Endothelial cell of umbilical vein (primary cell): ENCODE measurements around the gene USH2A.

Source experiments
- GATA2 ChIP-seq: IDR thresholded peaks from 2 replicates; pipeline ENCODE4 v1.7.0; 2011; ENCODE audit warnings: low read depth, mild to moderate bottlenecking, moderate library complexity, mixed read lengths, low read length; ENCODE audit not compliant: insufficient read length, insufficient read depth
- POLR2AphosphoS5 ChIP-seq: IDR thresholded peaks from 2 replicates; pipeline ENCODE4 v1.6.1; 2012; ENCODE audit warnings: low read depth, mild to moderate bottlenecking, control low read depth, low read length, moderate library complexity; ENCODE audit not compliant: insufficient read depth
- TF ChIP-seq, protein P1 (sequence below), 2 donors: IDR thresholded peaks; 1 replicate in 1 of 2; 2 replicates in 1 of 2; pipeline ENCODE4 v1.5.1; 2011; ENCODE audit warnings: low read length in 2 of 2, mild to moderate bottlenecking in 2 of 2, moderate library complexity in 2 of 2, control low read depth in 1 of 2, inconsistent platforms in 1 of 2, low read depth in 1 of 2; ENCODE audit not compliant: insufficient read depth in 1 of 2; ENCODE audit errors: extremely low read depth in 1 of 2

- TF ChIP-seq, protein P1, sequence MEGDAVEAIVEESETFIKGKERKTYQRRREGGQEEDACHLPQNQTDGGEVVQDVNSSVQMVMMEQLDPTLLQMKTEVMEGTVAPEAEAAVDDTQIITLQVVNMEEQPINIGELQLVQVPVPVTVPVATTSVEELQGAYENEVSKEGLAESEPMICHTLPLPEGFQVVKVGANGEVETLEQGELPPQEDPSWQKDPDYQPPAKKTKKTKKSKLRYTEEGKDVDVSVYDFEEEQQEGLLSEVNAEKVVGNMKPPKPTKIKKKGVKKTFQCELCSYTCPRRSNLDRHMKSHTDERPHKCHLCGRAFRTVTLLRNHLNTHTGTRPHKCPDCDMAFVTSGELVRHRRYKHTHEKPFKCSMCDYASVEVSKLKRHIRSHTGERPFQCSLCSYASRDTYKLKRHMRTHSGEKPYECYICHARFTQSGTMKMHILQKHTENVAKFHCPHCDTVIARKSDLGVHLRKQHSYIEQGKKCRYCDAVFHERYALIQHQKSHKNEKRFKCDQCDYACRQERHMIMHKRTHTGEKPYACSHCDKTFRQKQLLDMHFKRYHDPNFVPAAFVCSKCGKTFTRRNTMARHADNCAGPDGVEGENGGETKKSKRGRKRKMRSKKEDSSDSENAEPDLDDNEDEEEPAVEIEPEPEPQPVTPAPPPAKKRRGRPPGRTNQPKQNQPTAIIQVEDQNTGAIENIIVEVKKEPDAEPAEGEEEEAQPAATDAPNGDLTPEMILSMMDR (IDR thresholded peaks at IDR 0.05; ENCODE audit: extremely low read depth in 1 of 2, insufficient read depth in 1 of 2, low read depth in 1 of 2, low read length in 2 of 2): no peak
- TF ChIP-seq GATA2 (no peak), POLR2AphosphoS5 (no peak)
Observed at GRCh38 chr1:215923129-215923824, 500.0 kb downstream of the USH2A start.
